HG03521 (cell line): ENCODE measurements around the gene P3H4.

Experiments used
- ATAC-seq: cut with Tn5 transposase; IDR thresholded peaks from one replicate; pipeline ENCODE4 v1.9.1; 2021; ENCODE audit warnings: mild to moderate bottlenecking, moderate library complexity; ENCODE audit not compliant: unreplicated experiment

P3H4 gene

GRCh38 chr17:41822216-41823140 is 10.7 kb upstream of the P3H4 start:
- ATAC-seq = no peak

GRCh38 chr17:41821776-41822175 is 10.0 kb upstream of the P3H4 start:
- no peak for ATAC-seq

GRCh38 chr17:41818024-41818423 is 6.3 kb upstream of the P3H4 start:
- no peak for ATAC-seq

- ATAC-seq = no peak
Measured at GRCh38 chr17:41816637-41817320, 5.0 kb upstream of the P3H4 start.

GRCh38 chr17:41814195-41814594 is 2.4 kb upstream of the P3H4 start:
- ATAC-seq = no peak

- no peak for ATAC-seq
Measured at GRCh38 chr17:41813699-41814124, 2.0 kb upstream of the P3H4 start.

- no peak for ATAC-seq
Measured at GRCh38 chr17:41813152-41813680, 1.5 kb upstream of the P3H4 start.

- no peak for ATAC-seq
Measured at GRCh38 chr17:41812381-41813151, 817 bp upstream of the P3H4 start, which contains the start of gene FKBP10. FKBP10 (plus strand) TSS chr17:41813004; CDS start chr17:41813035, 31 bp downstream.

- no peak for ATAC-seq
Measured at GRCh38 chr17:41810659-41811548, 845 bp downstream of the P3H4 start.

GRCh38 chr17:41806685-41807445 is 4.9 kb downstream of the P3H4 start:
- ATAC-seq = no peak

GRCh38 chr17:41803049-41804020 is 8.4 kb downstream of the P3H4 start:
- ATAC-seq = no peak

- ATAC-seq = no peak
Measured at GRCh38 chr17:41801374-41802271, 10.1 kb downstream of the P3H4 start.

GRCh38 chr17:41800601-41801373 is 11.0 kb downstream of the P3H4 start:
- no peak for ATAC-seq

GRCh38 chr17:41799366-41799765 is 12.4 kb downstream of the P3H4 start:
- no peak for ATAC-seq

GRCh38 chr17:41797377-41797776 is 14.4 kb downstream of the P3H4 start:
- ATAC-seq = no peak
